ENCODE measurements around the gene MPHOSPH10.
"Not testable (repeated sequence)": the region's sequence is repeated elsewhere in the genome, so short reads cannot be mapped to it uniquely, and the experiment has no call there.

DNA sequence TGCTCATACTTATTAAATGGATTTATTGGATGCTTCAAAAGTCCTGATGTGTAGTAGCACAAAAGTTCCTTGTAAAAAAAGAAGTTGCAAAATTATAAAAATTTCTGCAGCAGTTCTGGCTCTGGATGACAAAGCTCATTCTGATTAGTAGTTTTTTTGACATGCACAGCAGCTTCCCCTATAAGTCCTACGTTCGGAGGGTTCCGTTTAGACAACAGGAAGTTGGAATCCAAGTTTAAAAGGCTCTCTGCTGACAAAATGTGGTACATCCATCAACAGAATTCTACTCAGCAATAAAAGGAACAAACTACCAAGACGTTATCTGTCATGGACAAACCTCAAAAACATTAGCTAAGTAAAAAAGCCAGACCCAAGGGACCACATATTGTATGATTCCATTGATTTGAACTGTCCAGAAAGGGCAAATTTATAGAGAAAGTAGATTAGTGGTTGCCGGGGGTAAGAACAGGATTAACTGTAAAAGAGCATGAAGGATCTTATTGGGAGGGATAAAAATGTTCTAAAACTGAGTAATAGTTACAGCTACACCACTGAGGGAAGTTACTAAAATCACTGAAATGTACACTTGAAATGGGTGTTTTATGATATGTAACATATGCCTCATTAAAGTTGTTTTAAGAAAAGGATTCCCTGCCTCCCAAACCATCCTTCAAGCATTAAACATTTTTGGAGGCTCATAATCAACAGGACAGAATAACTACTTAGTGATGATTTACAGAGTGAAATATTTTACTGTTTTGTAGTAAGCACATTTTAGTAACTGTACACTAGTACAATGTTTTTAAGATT is 53.1 kb downstream of the MPHOSPH10 start:
- TF ChIP-seq, protein P1, sequence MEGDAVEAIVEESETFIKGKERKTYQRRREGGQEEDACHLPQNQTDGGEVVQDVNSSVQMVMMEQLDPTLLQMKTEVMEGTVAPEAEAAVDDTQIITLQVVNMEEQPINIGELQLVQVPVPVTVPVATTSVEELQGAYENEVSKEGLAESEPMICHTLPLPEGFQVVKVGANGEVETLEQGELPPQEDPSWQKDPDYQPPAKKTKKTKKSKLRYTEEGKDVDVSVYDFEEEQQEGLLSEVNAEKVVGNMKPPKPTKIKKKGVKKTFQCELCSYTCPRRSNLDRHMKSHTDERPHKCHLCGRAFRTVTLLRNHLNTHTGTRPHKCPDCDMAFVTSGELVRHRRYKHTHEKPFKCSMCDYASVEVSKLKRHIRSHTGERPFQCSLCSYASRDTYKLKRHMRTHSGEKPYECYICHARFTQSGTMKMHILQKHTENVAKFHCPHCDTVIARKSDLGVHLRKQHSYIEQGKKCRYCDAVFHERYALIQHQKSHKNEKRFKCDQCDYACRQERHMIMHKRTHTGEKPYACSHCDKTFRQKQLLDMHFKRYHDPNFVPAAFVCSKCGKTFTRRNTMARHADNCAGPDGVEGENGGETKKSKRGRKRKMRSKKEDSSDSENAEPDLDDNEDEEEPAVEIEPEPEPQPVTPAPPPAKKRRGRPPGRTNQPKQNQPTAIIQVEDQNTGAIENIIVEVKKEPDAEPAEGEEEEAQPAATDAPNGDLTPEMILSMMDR (IDR thresholded peaks at IDR 0.05 in 4 of 5, conservative IDR thresholded peaks at IDR 0.05 in 1 of 5), result not testable (repeated sequence)
- TF ChIP-seq POLR2A (IDR thresholded peaks at IDR 0.05), result not testable (repeated sequence)
